HG03280 (cell line): ENCODE results near the gene GM2A.
"Not testable (repeated sequence)": the region's sequence is repeated elsewhere in the genome, so short reads cannot be mapped to it uniquely, and the experiment has no call there.

Experiments
- ATAC-seq: cut with Tn5 transposase; IDR thresholded peaks from one replicate; pipeline ENCODE4 v1.9.1; 2021; ENCODE audit warnings: mild to moderate bottlenecking, moderate library complexity; ENCODE audit not compliant: unreplicated experiment

Gene GM2A

GRCh38 chr5:151227918-151228447, 25.0 kb upstream of the GM2A start:
- no peak for ATAC-seq

DNA sequence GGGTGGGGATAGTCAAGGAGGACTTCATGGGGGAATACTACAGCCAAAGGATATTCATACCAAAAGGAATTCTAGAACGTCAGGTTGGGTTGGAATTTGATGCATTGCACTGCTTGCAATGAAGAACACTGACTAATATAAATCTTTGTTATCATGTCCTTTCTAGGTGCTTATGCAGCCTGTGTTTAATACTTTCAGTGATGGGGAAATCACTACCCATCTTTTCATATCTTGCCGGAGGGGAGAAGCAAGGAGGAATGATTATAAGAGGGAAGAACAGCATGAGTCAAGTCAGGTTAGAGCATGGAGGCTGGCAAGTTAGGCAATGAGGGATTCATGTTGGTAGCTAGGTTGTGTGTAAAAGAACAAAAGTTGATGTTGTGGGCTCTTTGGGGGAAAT, 24.0 kb upstream of the GM2A start:
- no peak for ATAC-seq

- ATAC-seq: no peak
These were observed 22.8 kb upstream of the GM2A start for GRCh38 chr5:151230048-151230680.

GRCh38 chr5:151231359-151231758, 21.6 kb upstream of the GM2A start:
- ATAC-seq: no peak

DNA sequence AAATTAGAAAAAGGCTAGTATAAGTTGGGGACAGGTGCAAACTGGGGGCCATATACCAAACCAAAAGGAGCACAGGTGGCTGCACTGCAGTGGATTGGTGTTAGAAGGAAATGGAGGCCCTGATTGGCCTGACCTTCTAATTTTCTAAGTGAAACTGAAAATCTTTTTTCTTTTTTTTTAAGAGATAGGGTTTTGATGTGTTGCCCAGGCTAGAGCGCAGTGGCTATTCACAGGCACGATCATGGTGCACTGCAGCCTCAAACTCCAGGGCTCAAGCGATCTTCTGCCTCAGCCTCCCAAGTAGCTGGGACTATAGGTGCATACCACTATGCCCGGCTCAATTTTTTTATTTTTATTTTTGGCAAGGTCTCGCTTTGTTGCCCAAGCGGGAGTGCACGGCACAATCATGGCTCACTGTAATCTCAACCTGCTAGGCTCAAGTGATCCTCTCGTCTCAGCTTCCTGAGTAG, 19.3 kb upstream of the GM2A start:
- ATAC-seq: peak; percentile 71

DNA sequence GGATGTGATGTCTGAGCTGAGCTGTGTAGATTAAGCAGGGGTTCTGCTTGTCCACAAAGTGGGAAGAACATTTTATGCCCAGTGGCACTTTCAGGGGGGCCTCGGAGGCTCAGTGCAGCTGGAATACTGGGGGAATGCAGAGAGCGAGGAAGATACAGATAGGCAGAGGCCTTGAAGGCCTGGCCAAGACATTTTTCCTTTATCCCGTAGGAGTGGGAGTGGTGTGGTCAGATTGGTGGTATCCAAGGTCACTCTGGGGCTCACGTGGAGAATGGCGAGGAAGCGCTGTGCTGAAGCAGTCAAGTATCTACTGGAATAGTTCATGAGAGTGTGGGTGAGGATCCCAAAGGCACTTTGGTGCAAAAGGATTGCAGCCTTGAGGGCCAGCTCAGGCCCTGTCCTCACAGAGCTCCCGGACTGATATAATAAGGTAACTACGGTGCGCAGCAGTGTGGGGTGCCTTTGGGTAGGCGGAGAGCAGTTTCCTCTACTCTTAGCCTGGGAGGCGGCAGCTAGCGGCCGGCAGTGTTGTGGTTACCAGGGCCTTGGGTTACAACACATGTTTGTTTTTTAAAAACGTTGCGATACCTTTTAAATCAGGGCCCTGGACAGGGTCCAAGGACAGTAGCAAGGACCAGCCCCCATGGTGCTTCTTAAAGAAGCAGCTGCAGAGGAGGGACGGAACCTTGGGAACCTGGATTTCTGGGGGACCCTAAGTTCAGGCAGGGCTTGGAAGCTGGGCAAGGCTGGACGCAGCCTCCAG, 18.3 kb upstream of the GM2A start:
- ATAC-seq: peak; percentile 65

GRCh38 chr5:151235239-151235571, 17.8 kb upstream of the GM2A start:
- ATAC-seq: not testable (repeated sequence)

GRCh38 chr5:151236888-151237287, 16.1 kb upstream of the GM2A start:
- no peak for ATAC-seq

GRCh38 chr5:151237685-151238084, 15.3 kb upstream of the GM2A start:
- ATAC-seq: no peak

- ATAC-seq: peak; percentile 22
These were observed 14.7 kb upstream of the GM2A start for GRCh38 chr5:151238303-151238741.

DNA sequence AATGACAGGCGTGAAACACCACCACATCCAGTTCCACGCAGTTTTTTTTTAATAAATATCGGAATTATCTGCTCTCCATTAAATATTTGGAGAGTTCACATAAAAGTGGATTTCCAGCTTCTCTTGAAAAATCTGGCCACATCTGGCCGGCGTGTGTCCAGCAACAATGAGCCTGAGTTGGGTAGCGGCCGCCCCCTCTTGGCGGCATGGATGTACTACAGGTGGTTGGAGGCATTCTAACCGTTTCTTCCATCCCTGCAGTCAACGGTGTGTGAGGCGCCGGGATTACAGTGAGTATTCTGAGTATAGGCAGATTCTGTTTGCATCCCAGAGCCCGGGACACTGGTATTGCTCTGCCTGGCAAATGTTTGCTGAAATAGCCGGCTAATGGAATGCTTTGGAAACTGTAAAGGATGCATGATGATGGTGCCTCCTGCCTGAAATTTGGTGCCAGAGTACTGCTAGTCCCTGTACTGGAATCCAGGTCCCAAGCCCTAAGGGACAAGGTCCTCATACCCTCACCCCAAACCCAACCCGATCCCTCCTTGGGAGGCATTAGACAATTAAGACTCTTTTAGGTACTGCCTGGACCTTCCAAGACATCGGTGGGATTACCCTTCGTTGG, 13.6 kb upstream of the GM2A start:
- ATAC-seq: peak; percentile 49

DNA sequence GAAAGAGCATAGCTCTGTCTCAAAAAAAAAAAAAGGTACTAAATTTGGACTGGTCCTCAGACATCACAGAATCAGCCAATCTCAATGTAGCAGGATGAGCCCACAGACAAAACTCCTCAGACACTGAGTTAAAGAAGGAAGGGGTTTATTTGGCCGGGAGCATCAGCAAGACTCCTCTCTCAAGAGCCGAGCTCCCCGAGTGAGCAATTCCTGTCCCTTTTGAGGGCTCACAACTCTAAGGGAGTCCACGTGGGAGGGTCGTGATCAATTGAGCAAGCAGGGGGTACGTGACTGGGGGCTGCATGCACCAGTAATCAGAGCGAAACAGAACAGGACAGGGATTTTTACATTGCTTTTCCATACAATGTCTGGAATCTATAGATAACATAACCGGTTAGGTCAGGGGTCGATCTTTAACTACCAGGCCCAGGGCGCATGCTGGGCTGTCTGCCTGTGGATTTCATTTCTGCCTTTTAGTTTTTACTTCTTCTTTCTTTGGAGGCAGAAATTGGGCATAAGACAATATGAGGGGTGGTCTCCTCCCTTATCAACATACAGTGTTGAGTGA, 12.6 kb upstream of the GM2A start:
- ATAC-seq: not testable (repeated sequence)

GRCh38 chr5:151240924-151241635, 11.9 kb upstream of the GM2A start:
- ATAC-seq: no peak

DNA sequence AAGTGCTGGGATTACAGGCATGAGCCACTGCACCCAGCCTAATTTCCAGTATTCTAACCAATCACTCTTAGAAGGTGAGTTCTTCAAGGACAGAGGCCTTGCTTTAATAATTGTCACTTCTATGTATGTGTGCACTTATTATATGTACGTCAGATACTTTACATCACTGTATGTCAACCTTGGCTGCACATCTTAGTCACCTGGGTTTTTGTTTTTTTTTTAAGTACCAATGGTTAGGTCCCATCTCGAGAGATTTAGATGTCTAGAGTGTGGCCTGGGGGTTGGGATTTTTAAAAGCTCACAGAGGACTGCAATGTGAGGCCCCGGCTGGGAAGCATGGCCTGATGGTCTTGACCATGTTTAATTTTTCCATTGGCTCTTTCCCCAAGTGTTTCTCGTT, 9.9 kb upstream of the GM2A start:
- no peak for ATAC-seq

- no peak for ATAC-seq
These were observed 9.4 kb upstream of the GM2A start for GRCh38 chr5:151243564-151243963.

GRCh38 chr5:151244206-151244605, 8.8 kb upstream of the GM2A start:
- no peak for ATAC-seq

- ATAC-seq: no peak
These were observed 7.2 kb upstream of the GM2A start for GRCh38 chr5:151245680-151246219.

- ATAC-seq: no peak
These were observed 4.3 kb upstream of the GM2A start for GRCh38 chr5:151248651-151249050.

DNA sequence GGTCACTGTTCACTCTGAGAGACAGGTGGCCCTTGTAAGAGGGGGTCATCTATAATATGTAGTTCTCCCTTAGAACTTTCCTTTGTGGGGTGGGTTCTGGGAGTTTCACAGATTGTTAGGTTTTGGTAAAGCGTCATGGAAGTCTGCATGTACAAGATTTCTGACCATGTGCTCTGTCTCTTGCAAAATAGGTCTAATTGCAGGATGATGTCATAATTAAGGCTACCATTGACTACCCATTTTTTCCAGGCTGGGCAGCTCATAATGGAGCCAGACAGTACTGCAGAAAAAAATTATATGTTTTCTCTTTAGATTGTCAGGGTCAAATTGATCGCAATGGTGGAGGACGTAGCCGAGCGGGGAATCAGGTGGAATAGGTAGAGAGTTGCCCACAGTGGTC, 3.7 kb upstream of the GM2A start:
- no peak for ATAC-seq

DNA sequence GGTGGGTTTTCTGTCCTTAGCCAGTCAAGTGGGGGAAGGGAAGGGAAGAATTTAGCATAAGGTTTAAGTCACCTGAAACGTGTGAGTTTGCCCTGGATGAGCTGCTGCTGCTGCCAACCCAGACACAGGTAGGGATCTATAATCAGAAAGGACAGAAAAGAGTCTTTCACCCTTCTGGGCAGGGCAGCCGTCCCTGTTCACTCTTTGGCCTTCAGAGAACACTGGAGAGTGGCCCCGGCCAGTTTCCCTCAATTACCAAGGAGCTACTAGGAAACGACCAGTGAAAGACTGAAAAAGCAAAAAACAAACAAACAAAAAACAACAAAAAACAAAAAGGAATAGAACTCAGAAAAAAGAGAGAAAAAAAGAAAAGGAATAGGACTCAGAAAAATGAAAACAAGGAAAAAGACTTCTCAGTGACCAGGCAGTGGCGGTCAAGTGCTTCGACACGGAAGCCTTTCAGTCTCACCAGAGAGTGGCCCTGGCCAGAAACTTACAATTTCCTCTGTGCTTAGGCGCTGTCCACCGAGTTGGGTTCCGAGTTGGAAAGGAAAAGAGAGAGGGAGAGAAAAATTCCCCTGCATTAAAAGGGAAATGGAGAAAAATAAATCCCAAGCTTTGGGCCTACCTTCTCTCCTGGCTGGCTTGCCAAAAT, 2.5 kb upstream of the GM2A start:
- no peak for ATAC-seq
